IPS DF 6.9 (cell line): ENCODE measurements around the gene RAB24.
"Not testable (repeated sequence)": the region's sequence is repeated elsewhere in the genome, so short reads cannot be mapped to it uniquely, and the experiment has no call there.

Experiments used
- DNase-seq: peaks from one replicate; pipeline ENCODE4 v3.0.0-alpha.2; 2013; ENCODE audit warnings: low read depth, low spot score
- H3K27ac ChIP-seq: one replicate; pipeline ENCODE4 v1.5.1; 2013; ENCODE audit warnings: low read length, control low read depth
- H3K27me3 ChIP-seq: 2 replicates; pipeline ENCODE4 v1.6.1; 2013; ENCODE audit warnings: mild to moderate bottlenecking, low read length; ENCODE audit not compliant: control insufficient read depth, insufficient read depth
- H3K36me3 ChIP-seq: 2 replicates; pipeline ENCODE4 v1.6.1; 2013; ENCODE audit warnings: low read length; ENCODE audit not compliant: control insufficient read depth, insufficient read depth
- H3K4me1 ChIP-seq: 2 replicates; pipeline ENCODE4 v1.6.1; 2013; ENCODE audit warnings: low read length; ENCODE audit not compliant: control insufficient read depth, insufficient read depth
- H3K4me3 ChIP-seq: 2 replicates; pipeline ENCODE4 v1.5.1; 2013; ENCODE audit warnings: mild to moderate bottlenecking, low read length
- H3K9me3 ChIP-seq: 2 replicates; pipeline ENCODE4 v1.6.1; 2013; ENCODE audit warnings: low read length, inconsistent platforms; ENCODE audit not compliant: control insufficient read depth, insufficient read depth
- WGBS: extraction: QIAGEN DNeasy Blood & Tissue Kit; methylation state at CpG from one replicate; pipeline ENCODE4 v1.1.7; 2013; ENCODE audit warnings: mixed read lengths, missing lambda C conversion rate; ENCODE audit not compliant: insufficient read length, insufficient coverage; 5-methylcytosine and 5-hydroxymethylcytosine counted together

Gene RAB24

DNA sequence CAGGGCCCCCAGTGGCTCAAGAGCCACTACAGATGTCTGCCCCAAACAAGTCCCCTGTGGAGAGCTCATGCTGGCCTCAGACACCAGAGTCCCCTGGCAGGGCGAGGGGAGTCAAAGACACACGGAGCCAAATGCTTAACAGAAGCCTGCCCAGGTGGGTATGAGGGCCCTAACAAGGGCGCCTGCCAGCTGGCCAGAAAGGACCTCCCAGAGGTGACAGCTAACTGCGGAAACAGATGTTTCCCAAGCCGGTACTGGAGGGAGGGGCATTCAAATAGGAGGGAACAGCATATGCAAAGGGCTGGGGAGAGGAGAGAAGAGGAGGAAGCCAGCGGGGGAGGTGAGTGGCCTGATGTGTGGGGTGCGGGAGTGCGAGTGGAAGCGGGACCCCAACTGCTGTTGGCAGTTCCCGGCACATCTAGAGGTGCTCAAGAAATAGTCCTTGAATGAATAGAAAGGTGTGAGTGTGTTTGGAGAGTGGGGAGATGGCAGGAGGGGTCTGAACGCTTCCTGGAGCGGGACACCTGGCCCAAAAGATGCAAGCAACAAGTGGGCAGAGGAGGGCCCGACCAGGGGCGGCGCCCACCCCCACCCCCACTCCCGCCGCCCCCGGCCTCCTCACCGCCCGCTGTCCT, 7.4 kb upstream of the RAB24 start:
- no CpG with 5 or more reads among the region's 20 CpGs for WGBS
- peaks cover 2% of the 10 kb centered on the region; the same call in 1 of the 2 replicates for H3K4me1 ChIP-seq
- no peaks in the 10 kb centered on the region for H3K9me3 ChIP-seq
- 0 out of 2 replicates have a peak, but pooled peaks cover 6% of the 10 kb centered on the region for H3K36me3 ChIP-seq
- DNase-seq, result no peak
- H3K4me3 ChIP-seq, result peak overlapping the region; percentile 40; the same call in 1 of the 2 replicates
- H3K27me3 ChIP-seq, result no peaks in the 10 kb centered on the region
- H3K27ac ChIP-seq, result no peak overlapping the region

DNA sequence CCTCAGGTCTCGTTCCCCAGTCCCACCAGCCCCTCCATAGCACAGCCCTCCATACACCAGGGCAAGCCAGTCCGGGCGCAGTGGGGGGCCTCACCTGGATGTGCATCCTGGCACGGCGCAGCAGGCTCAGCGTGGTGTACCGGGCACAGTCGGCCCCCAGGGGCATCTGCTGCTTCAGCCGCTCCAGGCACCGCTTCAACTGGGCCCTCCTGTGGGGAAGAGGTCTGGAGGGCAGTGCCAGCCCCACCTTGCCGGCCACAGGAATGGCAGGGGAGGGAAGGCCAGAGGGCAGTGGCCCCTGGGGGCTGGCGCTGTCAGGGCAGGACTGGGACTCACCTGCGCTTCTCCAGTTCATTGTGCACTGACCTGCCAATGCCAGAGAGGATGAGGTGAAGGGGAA, 6.8 kb upstream of the RAB24 start:
- H3K9me3 ChIP-seq, result no peaks in the 10 kb centered on the region
- H3K4me3 ChIP-seq, result no peak overlapping the region
- H3K27me3 ChIP-seq, result no peaks in the 10 kb centered on the region
- DNase-seq, result no peak
- no CpG with 5 or more reads among the region's 13 CpGs for WGBS
- H3K4me1 ChIP-seq, result peaks cover 2% of the 10 kb centered on the region; the same call in 1 of the 2 replicates
- no peak overlapping the region for H3K27ac ChIP-seq
- 0 out of 2 replicates have a peak, but pooled peaks cover 10% of the 10 kb centered on the region for H3K36me3 ChIP-seq

DNA sequence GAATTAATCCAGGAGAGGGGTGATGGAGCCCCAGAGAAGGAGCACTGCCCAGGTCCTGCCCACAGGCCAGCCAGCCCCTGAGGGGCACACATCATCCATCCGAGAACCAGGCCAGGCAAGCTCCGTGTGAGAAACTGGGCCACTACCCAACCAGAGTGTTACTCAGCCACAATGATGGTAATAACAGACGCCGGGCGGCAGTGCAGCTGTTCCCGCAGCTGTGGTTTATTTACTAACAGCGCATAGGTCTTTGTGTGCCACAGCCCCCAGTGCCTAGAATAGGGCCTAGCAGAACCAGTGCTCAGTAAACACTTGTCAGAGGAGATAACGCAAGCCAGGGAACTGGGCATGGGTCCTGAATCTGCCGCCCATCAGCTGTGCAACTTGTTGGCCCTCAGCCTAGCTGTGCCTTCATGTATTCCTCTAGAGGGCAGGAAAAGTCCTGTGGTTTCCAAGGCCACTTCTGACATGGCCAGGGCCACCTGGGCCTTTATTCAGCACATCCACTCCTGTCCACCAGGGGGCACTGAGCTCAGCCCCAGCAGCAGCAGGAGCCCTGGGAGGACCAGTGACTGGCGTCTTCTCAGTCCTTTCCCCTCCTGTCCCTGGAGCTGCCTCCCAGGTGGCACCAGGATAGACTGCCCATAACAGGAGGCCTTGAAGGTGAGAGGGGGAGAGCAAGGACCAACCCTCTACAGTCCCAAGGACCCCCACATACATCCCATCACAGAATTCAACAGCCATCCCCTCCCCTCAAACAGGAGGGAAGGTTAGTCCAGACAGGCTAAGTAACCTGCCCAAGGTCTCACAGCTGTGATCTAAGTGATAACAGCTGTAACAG, 6.1 kb upstream of the RAB24 start:
- Histone ChIP-seq H3K4me1 (peaks cover 2% of the 10 kb centered on the region; the same call in 1 of the 2 replicates), H3K27me3 (no peaks in the 10 kb centered on the region), H3K27ac (no peak overlapping the region), H3K36me3 (0 out of 2 replicates have a peak, but pooled peaks cover 10% of the 10 kb centered on the region), H3K4me3 (no peak overlapping the region), H3K9me3 (no peaks in the 10 kb centered on the region)
- DNase-seq, result no peak
- WGBS, result no CpG with 5 or more reads among the region's 10 CpGs

GRCh38 chr5:177308740-177309139, 5.2 kb upstream of the RAB24 start:
- H3K9me3 ChIP-seq, result no peaks in the 10 kb centered on the region
- H3K4me1 ChIP-seq, result peaks cover 2% of the 10 kb centered on the region; the same call in 1 of the 2 replicates
- no peaks in the 10 kb centered on the region for H3K27me3 ChIP-seq
- DNase-seq, result no peak
- no peak overlapping the region for H3K27ac ChIP-seq
- H3K4me3 ChIP-seq, result no peak overlapping the region
- H3K36me3 ChIP-seq, result 0 out of 2 replicates have a peak, but pooled peaks cover 10% of the 10 kb centered on the region
- no CpG with 5 or more reads among the region's 11 CpGs for WGBS

GRCh38 chr5:177307544-177308363, 4.2 kb upstream of the RAB24 start:
- WGBS, result no CpG with 5 or more reads among the region's 43 CpGs
- Histone ChIP-seq H3K36me3 (0 out of 2 replicates have a peak, but pooled peaks cover 10% of the 10 kb centered on the region), H3K27me3 (no peaks in the 10 kb centered on the region), H3K27ac (no peak overlapping the region), H3K4me3 (no peak overlapping the region), H3K9me3 (no peaks in the 10 kb centered on the region), H3K4me1 (no peaks in the 10 kb centered on the region; the same call in 1 of the 2 replicates)
- DNase-seq, result no peak

- WGBS, result no CpG with 5 or more reads among the region's 15 CpGs
- Histone ChIP-seq H3K9me3 (no peaks in the 10 kb centered on the region), H3K27me3 (no peaks in the 10 kb centered on the region), H3K4me1 (no peaks in the 10 kb centered on the region), H3K36me3 (0 out of 2 replicates have a peak, but pooled peaks cover 11% of the 10 kb centered on the region), H3K27ac (no peak overlapping the region), H3K4me3 (no peak overlapping the region)
- DNase-seq, result no peak
These were observed 3.4 kb upstream of the RAB24 start for GRCh38 chr5:177306674-177307543.

DNA sequence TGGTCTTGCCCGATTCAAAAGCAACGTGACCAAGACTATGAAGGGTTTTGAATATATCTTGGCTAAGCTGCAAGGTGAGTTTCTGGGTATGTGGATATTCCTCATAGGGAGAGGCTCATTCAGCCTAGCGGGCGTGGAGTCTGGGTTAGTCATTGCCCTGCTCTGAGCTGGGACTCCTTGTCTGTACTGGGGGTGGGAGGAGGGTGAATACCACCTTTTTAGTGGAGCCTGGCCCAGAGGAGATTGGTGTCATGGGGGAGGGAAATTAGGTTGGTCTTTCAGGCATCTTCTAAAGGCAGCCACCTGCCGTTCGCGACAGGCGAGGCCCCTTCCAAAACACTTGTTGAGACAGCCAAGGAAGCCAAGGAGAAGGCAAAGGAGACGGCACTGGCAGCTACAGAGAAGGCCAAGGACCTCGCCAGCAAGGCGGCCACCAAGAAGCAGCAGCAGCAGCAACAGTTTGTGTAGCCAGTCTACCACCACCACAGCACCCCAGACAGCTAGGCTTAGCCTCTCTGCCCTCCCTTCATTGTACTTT, 2.7 kb upstream of the RAB24 start:
- not testable (repeated sequence) for H3K4me1 ChIP-seq, DNase-seq, H3K27ac ChIP-seq, H3K27me3 ChIP-seq, H3K9me3 ChIP-seq, H3K4me3 ChIP-seq
- no CpG with 5 or more reads among the region's 11 CpGs for WGBS
- peaks cover 14% of the 10 kb centered on the region; the same call in 1 of the 2 replicates for H3K36me3 ChIP-seq

DNA sequence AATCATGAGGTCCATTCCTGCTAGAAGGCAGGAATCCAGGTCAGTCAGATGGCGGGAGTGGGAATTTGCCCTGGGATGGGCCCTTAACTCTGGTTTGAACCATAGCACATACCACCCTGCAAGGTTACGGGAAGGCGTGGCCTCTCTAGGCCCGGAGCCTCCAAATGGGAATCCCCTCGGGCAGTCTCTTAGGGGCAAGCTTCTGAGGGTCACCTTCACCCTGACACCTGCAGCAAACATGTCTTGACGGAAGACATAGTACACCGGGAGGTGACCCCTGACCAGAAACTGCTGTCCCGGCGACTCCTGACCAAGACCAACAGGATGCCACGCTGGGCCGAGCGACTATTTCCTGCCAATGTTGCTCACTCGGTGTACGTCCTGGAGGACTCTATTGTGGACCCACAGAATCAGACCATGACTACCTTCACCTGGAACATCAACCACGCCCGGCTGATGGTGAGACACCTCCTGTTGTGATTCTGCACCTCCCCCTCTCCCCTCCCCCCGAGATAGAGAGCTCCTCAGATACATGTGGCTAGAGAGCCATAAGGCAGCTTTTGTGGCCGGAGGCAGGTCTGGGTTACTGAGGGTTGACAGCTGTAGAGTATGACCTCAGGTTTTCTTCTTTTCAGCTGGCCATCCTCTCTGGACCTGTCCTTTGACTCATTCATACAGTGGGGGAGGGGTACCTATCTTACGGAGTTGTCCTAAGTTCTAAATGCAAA, 1.0 kb upstream of the RAB24 start:
- WGBS, result no CpG with 5 or more reads among the region's 19 CpGs
- Histone ChIP-seq H3K27me3 (no peaks in the 10 kb centered on the region), H3K36me3 (peaks cover 14% of the 10 kb centered on the region; the same call in 1 of the 2 replicates), H3K4me1 (0 out of 2 replicates have a peak, but pooled peaks cover 1% of the 10 kb centered on the region), H3K27ac (no peak overlapping the region), H3K9me3 (no peaks in the 10 kb centered on the region), H3K4me3 (peak overlapping the region; percentile 80; the same call in 1 of the 2 replicates)
- DNase-seq, result no peak

DNA sequence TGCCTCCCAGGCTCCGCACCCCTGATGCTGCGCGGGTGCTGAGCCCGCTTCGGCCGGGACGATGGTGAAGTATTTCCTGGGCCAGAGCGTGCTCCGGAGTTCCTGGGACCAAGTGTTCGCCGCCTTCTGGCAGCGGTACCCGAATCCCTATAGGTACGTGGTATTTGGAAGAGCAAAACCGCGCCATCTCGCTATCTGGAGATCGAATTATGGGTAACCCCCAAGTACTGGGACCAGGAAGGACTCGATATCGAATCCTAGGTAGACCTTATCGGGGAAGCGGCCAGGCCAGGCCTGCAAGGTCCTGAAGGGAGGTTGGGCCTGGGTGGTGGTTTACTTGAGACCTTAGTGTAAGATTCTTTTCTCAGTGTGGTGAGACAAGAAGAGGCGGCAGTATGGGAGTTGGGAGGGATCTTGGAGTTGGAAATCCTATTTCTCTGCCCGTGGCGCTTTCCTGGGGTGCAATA, 439 bp upstream of the RAB24 start:
- no peak for DNase-seq
- H3K27ac ChIP-seq, result no peak overlapping the region
- H3K4me1 ChIP-seq, result 0 out of 2 replicates have a peak, but pooled peaks cover 1% of the 10 kb centered on the region
- H3K36me3 ChIP-seq, result peaks cover 14% of the 10 kb centered on the region; the same call in 1 of the 2 replicates
- no peaks in the 10 kb centered on the region for H3K27me3 ChIP-seq
- H3K4me3 ChIP-seq, result peak overlapping the region; percentile 80
- no peaks in the 10 kb centered on the region for H3K9me3 ChIP-seq
- WGBS, result no CpG with 5 or more reads among the region's 25 CpGs
